Trophoblast cell (in vitro differentiated cells and primary cell): ENCODE measurements around the gene KISS1.
A peak's percentile ranks its signal among the peaks of the same experiment; 100 is the strongest.

ENCODE experiments used
- DNase-seq, 2 donors: peaks; one replicate each; pipeline ENCODE4 v3.0.0-alpha.2; 2016
- H2AFZ ChIP-seq: 2 replicates; pipeline ENCODE4 v1.6.1; 2013; ENCODE audit warnings: low read length, moderate library complexity, mild to moderate bottlenecking; ENCODE audit not compliant: insufficient read depth, poor library complexity
- H2AK5ac ChIP-seq: 2 replicates; pipeline ENCODE4 v1.6.1; 2013; ENCODE audit warnings: mild to moderate bottlenecking, low read length
- H2BK120ac ChIP-seq: 2 replicates; pipeline ENCODE4 v1.6.1; 2013; ENCODE audit warnings: low read length, mild to moderate bottlenecking, moderate library complexity; ENCODE audit not compliant: insufficient read depth, poor library complexity
- H2BK12ac ChIP-seq: 2 replicates; pipeline ENCODE4 v1.6.1; 2013; ENCODE audit warnings: mild to moderate bottlenecking, low read length, moderate library complexity
- H2BK5ac ChIP-seq: 2 replicates; pipeline ENCODE4 v1.6.1; 2013; ENCODE audit warnings: low read length, low read depth, moderate library complexity, mild to moderate bottlenecking; ENCODE audit not compliant: poor library complexity
- H3K14ac ChIP-seq: 2 replicates; pipeline ENCODE4 v1.6.1; 2013; ENCODE audit warnings: mild to moderate bottlenecking, low read length
- H3K18ac ChIP-seq: 2 replicates; pipeline ENCODE4 v1.6.1; 2013; ENCODE audit warnings: mild to moderate bottlenecking, low read length
- H3K23ac ChIP-seq: 2 replicates; pipeline ENCODE4 v1.6.1; 2013; ENCODE audit warnings: low read length
- H3K27ac ChIP-seq: 2 replicates; pipeline ENCODE4 v1.5.1; 2013; ENCODE audit warnings: low read depth, mild to moderate bottlenecking, inconsistent platforms, low read length, moderate library complexity
- H3K27me3 ChIP-seq: 2 replicates; pipeline ENCODE4 v1.6.1; 2013; ENCODE audit warnings: inconsistent platforms, mild to moderate bottlenecking, low read length, moderate library complexity; ENCODE audit not compliant: insufficient read depth
- H3K36me3 ChIP-seq, 2 experiments: 1 replicate in 1 of 2; 2 replicates in 1 of 2; pipeline ENCODE4 v1.6.1; 2013; ENCODE audit warnings: low read length in 2 of 2, mild to moderate bottlenecking in 2 of 2, moderate library complexity in 1 of 2; ENCODE audit not compliant: insufficient read depth in 2 of 2, control insufficient read depth in 1 of 2
- H3K4ac ChIP-seq: 2 replicates; pipeline ENCODE4 v1.6.1; 2013; ENCODE audit warnings: low read depth, mild to moderate bottlenecking, low read length, moderate library complexity
- H3K4me1 ChIP-seq, 2 experiments: 1 replicate in 1 of 2; 2 replicates in 1 of 2; pipeline ENCODE4 v1.6.1; 2013; ENCODE audit warnings: low read length in 2 of 2, mild to moderate bottlenecking in 2 of 2, moderate library complexity in 1 of 2; ENCODE audit not compliant: insufficient read depth in 2 of 2, control insufficient read depth in 1 of 2
- H3K4me2 ChIP-seq: 2 replicates; pipeline ENCODE4 v1.6.1; 2013; ENCODE audit warnings: inconsistent platforms, mild to moderate bottlenecking, low read length, moderate library complexity
- H3K4me3 ChIP-seq: 2 replicates; pipeline ENCODE4 v1.5.1; 2013; ENCODE audit warnings: mild to moderate bottlenecking, low read depth, low read length, inconsistent platforms
- H3K79me1 ChIP-seq: one replicate; pipeline ENCODE4 v1.6.1; 2013; ENCODE audit warnings: low read length
- H3K79me2 ChIP-seq: 2 replicates; pipeline ENCODE4 v1.6.1; 2013; ENCODE audit warnings: low read length, mild to moderate bottlenecking; ENCODE audit not compliant: control insufficient read depth, insufficient read depth, poor library complexity
- H3K9ac ChIP-seq: 2 replicates; pipeline ENCODE4 v1.6.1; 2013; ENCODE audit warnings: mild to moderate bottlenecking, low read length
- H3K9me3 ChIP-seq: 2 replicates; pipeline ENCODE4 v1.6.1; 2013; ENCODE audit warnings: low read depth, mild to moderate bottlenecking, control low read depth, inconsistent platforms, low read length; ENCODE audit not compliant: insufficient read depth
- H4K12ac ChIP-seq: 2 replicates; pipeline ENCODE4 v1.6.1; 2013; ENCODE audit warnings: low read depth, mild to moderate bottlenecking, low read length, moderate library complexity
- H4K8ac ChIP-seq: 2 replicates; pipeline ENCODE4 v1.6.1; 2013; ENCODE audit warnings: low read depth, mild to moderate bottlenecking, low read length, moderate library complexity
- H4K91ac ChIP-seq: one replicate; pipeline ENCODE4 v1.6.1; 2013; ENCODE audit warnings: low read depth, mild to moderate bottlenecking, low read length, moderate library complexity
- WGBS: extraction: QIAGEN DNeasy Blood & Tissue Kit; methylation state at CpG from one replicate; pipeline ENCODE4 v1.1.7; 2013; ENCODE audit warnings: missing lambda C conversion rate; ENCODE audit not compliant: insufficient read length, insufficient coverage; ENCODE audit errors: extremely low coverage; 5-methylcytosine and 5-hydroxymethylcytosine counted together

KISS1 gene

DNA sequence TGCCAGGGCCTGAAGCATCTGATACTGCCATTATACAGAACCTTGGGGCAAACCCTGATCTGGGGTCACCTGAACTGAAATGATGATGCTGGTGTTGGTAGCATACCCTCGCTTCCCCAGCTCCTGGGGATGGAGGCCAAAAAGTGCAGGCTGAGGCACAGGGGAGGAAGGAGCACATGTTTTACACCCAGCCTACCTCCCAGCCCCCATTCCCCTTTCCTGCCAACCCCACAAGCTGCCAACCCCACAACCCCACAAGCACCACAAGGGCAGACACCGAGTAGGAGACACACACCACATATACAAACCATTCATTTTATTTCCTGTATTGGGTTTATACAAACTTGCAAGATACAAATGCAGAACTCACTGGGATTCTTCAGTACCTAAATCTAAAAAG lies 22.3 kb upstream of the KISS1 start:
- no peak overlapping the region for H3K4me2 ChIP-seq
- H3K79me2 ChIP-seq, result no peaks in the 10 kb centered on the region
- no peak overlapping the region for H3K9ac ChIP-seq
- peaks cover 20 to 21% of the 10 kb centered on the region in 2 experiments for H3K36me3 ChIP-seq
- H2BK5ac ChIP-seq, result no peak overlapping the region
- H3K27me3 ChIP-seq, result no peaks in the 10 kb centered on the region
- no peak for DNase-seq
- no peak overlapping the region for H2BK120ac ChIP-seq
- H2AFZ ChIP-seq, result no peak overlapping the region
- no peak overlapping the region for H3K14ac ChIP-seq
- no peak overlapping the region for H2BK12ac ChIP-seq
- H2AK5ac ChIP-seq, result no peak overlapping the region
- H3K4me1 ChIP-seq, result peaks cover 0 to 7% of the 10 kb centered on the region in 2 experiments
- no peak overlapping the region for H4K8ac ChIP-seq
- no CpG with 5 or more reads among the region's 2 CpGs for WGBS
- H3K9me3 ChIP-seq, result no peaks in the 10 kb centered on the region
- H4K91ac ChIP-seq, result no peak overlapping the region
- H3K4ac ChIP-seq, result no peak overlapping the region
- no peaks in the 10 kb centered on the region for H3K79me1 ChIP-seq
- H4K12ac ChIP-seq, result no peak overlapping the region
- no peak overlapping the region for H3K23ac ChIP-seq
- no peak overlapping the region for H3K27ac ChIP-seq
- H3K18ac ChIP-seq, result no peak overlapping the region
- no peak overlapping the region for H3K4me3 ChIP-seq

GRCh38 chr1:204217648-204218000 lies 21.3 kb upstream of the KISS1 start:
- no peak overlapping the region for H2AFZ ChIP-seq
- H3K4me3 ChIP-seq, result no peak overlapping the region
- no peaks in the 10 kb centered on the region for H3K9me3 ChIP-seq
- H4K91ac ChIP-seq, result no peak overlapping the region
- no peaks in the 10 kb centered on the region for H3K79me1 ChIP-seq
- H3K27me3 ChIP-seq, result no peaks in the 10 kb centered on the region
- no peak overlapping the region for H2BK12ac ChIP-seq
- no peak overlapping the region for H3K4ac ChIP-seq
- H4K8ac ChIP-seq, result no peak overlapping the region
- H2AK5ac ChIP-seq, result no peak overlapping the region
- H3K79me2 ChIP-seq, result no peaks in the 10 kb centered on the region
- H3K4me2 ChIP-seq, result no peak overlapping the region
- no peak for DNase-seq
- H4K12ac ChIP-seq, result no peak overlapping the region
- peaks cover 15 to 20% of the 10 kb centered on the region in 2 experiments for H3K36me3 ChIP-seq
- no peak overlapping the region for H3K27ac ChIP-seq
- no peak overlapping the region for H3K14ac ChIP-seq
- H3K4me1 ChIP-seq, result peaks cover 0 to 9% of the 10 kb centered on the region in 2 experiments
- no CpG with 5 or more reads among the region's 4 CpGs for WGBS
- H3K18ac ChIP-seq, result no peak overlapping the region
- no peak overlapping the region for H2BK120ac ChIP-seq
- H3K9ac ChIP-seq, result no peak overlapping the region
- no peak overlapping the region for H2BK5ac ChIP-seq
- H3K23ac ChIP-seq, result no peak overlapping the region

- no peak overlapping the region for H4K91ac ChIP-seq
- H2BK120ac ChIP-seq, result no peak overlapping the region
- no peak overlapping the region for H3K4me3 ChIP-seq
- no peaks in the 10 kb centered on the region for H3K79me1 ChIP-seq
- H3K18ac ChIP-seq, result no peak overlapping the region
- no peaks in the 10 kb centered on the region for H3K27me3 ChIP-seq
- H2AFZ ChIP-seq, result no peak overlapping the region
- no peaks in the 10 kb centered on the region for H3K79me2 ChIP-seq
- no peak overlapping the region for H3K4ac ChIP-seq
- H3K9me3 ChIP-seq, result no peaks in the 10 kb centered on the region
- no peak overlapping the region for H3K4me2 ChIP-seq
- no CpG with 5 or more reads among the region's 11 CpGs for WGBS
- no peak overlapping the region for H3K23ac ChIP-seq
- no peak overlapping the region for H4K12ac ChIP-seq
- no peak overlapping the region for H4K8ac ChIP-seq
- H3K9ac ChIP-seq, result no peak overlapping the region
- H2BK5ac ChIP-seq, result no peak overlapping the region
- peaks cover 9 to 16% of the 10 kb centered on the region in 2 experiments for H3K36me3 ChIP-seq
- H3K27ac ChIP-seq, result no peak overlapping the region
- no peak overlapping the region for H3K14ac ChIP-seq
- H2BK12ac ChIP-seq, result no peak overlapping the region
- DNase-seq, result no peak
- no peak overlapping the region for H2AK5ac ChIP-seq
- peaks cover 0 to 9% of the 10 kb centered on the region in 2 experiments for H3K4me1 ChIP-seq
Measured at GRCh38 chr1:204216880-204217647, 20.8 kb upstream of the KISS1 start.

GRCh38 chr1:204216236-204216635 lies 19.9 kb upstream of the KISS1 start:
- no CpG with 5 or more reads among the region's 4 CpGs for WGBS

More at GRCh38 chr1:204216236-204216635, 19.9 kb upstream of the KISS1 start:
- Histone ChIP-seq H2AK5ac (no peak overlapping the region), H2BK120ac (no peak overlapping the region), H3K9ac (no peak overlapping the region), H3K4me1 (peaks cover 0 to 9% of the 10 kb centered on the region in 2 experiments), H4K8ac (no peak overlapping the region), H4K12ac (no peak overlapping the region), H3K27ac (no peak overlapping the region), H3K9me3 (no peaks in the 10 kb centered on the region), H3K4ac (no peak overlapping the region), H3K27me3 (no peaks in the 10 kb centered on the region), H3K23ac (no peak overlapping the region), H3K14ac (no peak overlapping the region), H3K79me2 (no peaks in the 10 kb centered on the region), H3K18ac (no peak overlapping the region), H3K4me2 (no peak overlapping the region), H2AFZ (no peak overlapping the region), H4K91ac (no peak overlapping the region), H3K79me1 (no peaks in the 10 kb centered on the region), H3K36me3 (peaks cover 6 to 9% of the 10 kb centered on the region in 2 experiments), H3K4me3 (no peak overlapping the region), H2BK12ac (no peak overlapping the region), H2BK5ac (no peak overlapping the region)
- peak; percentile 71 to 84 for DNase-seq
